Omental fat pad (tissue), 4 donors: ENCODE measurements around the gene SUN2. TPM values are rescaled to one million over a fixed set of nuclear protein-coding genes. Genes with fewer than 3 reads are reported as not detected.

ENCODE experiments used
- ATAC-seq: fragments of 150-250 bp; one replicate; pipeline ENCODE4 v1.9.1; 2016; ENCODE audit warnings: mild to moderate bottlenecking, moderate library complexity; ENCODE audit not compliant: low FRiP score
- DNase-seq: peaks from one replicate; pipeline ENCODE4 v3.0.0-alpha.2; 2019; ENCODE audit warnings: low spot score
- CTCF ChIP-seq, 3 donors: fragments of 450-650 bp; IDR thresholded peaks; one replicate each; pipeline ENCODE4 v1.5.1; 2016 to 2017; ENCODE audit warnings: antibody characterized with exemption in 3 of 3, mild to moderate bottlenecking in 3 of 3, moderate library complexity in 2 of 3
- total RNA-seq, 4 donors: library from RNA; depleted of rRNA; stranded (reverse); fragments of >200 nt; gene quantifications; one replicate each; pipeline ENCODE4 v1.1.0, GENCODE V29; 2016

The SUN2 gene
- total RNA-seq, 4 donors from 2014 or later: 302 to 509 (median 347) TPM

DNA sequence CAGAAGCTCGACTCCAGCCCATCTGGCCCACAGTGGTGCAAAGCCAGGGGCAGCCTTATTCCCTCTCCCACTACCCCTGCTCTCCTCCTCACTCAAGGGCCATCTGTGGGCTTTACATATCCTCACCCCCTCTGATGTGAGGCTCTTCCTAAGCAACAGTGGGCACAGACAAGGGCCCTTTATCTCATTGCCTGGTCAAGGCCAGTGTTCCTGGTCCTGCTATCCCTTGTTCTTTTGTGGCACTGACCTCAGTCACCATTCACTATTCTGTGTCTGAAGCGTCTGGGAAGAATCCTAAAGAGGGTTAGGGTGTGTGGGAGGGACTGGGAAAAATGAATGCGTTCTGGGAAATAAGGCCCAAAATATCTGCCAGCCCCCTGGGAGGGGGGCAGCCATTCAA lies 30.8 kb upstream of the SUN2 start:
- no peak for TF ChIP-seq CTCF (IDR thresholded peaks at IDR 0.05)
- DNase-seq (no peak), ATAC-seq (no peak)

- ATAC-seq: no peak
- no peak for DNase-seq
- TF ChIP-seq CTCF (IDR thresholded peaks at IDR 0.05): no peak
Observed at GRCh38 chr22:38784856-38785255, 29.1 kb upstream of the SUN2 start.

DNA sequence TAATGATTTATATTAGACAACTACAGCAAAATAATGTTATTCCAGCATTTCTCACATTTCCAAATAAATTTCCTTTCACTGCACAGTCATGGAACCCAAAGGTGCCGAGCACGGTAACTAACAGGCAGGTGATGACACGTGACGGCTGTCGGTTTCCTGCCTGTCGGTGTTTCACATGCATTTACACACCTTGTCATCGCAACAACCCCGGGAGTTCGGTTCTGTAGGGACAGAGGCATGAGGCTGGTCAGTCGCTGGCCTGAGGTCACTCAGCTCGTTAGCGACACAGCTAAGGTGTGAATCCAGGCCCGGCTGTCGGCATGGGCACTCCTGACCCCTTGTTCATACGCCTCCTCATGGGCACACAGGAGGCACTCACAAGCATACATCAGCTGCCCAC lies 28.2 kb upstream of the SUN2 start:
- TF ChIP-seq CTCF (IDR thresholded peaks at IDR 0.05): no peak
- ATAC-seq: no peak

GRCh38 chr22:38783095-38783615 lies 27.4 kb upstream of the SUN2 start:
- ATAC-seq: no peak
- no peak for DNase-seq
- TF ChIP-seq CTCF (IDR thresholded peaks at IDR 0.05): no peak

More for the DNA sequence above, 28.2 kb upstream of the SUN2 start:
- no peak for DNase-seq

GRCh38 chr22:38782402-38783094 lies 26.8 kb upstream of the SUN2 start:
- DNase-seq (no peak), ATAC-seq (peak; percentile 84)
- TF ChIP-seq CTCF (IDR thresholded peaks at IDR 0.05): no peak

- no peak for TF ChIP-seq CTCF (IDR thresholded peaks at IDR 0.05)
- DNase-seq (no peak), ATAC-seq (no peak)
Observed at GRCh38 chr22:38781033-38781432, 25.2 kb upstream of the SUN2 start.

- TF ChIP-seq CTCF (IDR thresholded peaks at IDR 0.05): no peak
- no peak for ATAC-seq
- DNase-seq: no peak
Observed at GRCh38 chr22:38777087-38777671, 21.4 kb upstream of the SUN2 start.
